ENCODE measurements around the gene SDK2. TPM values are rescaled to one million over a fixed set of nuclear protein-coding genes. Genes with fewer than 3 reads are reported as not detected.

SDK2 gene
- total and polyA plus RNA-seq, 2 of the 8 experiments (the other 6 are each of a cell fraction or from before 2014, with no cell fraction given), result 3.9 to 4.1 TPM

- no peak for TF ChIP-seq BRCA1 (IDR thresholded peaks at IDR 0.05; ENCODE audit: low read depth, low read length)
- TF ChIP-seq HDAC2 (IDR thresholded peaks at IDR 0.05; ENCODE audit: borderline replicate concordance in 1 of 2, low read depth in 2 of 2, low read length in 2 of 2), result no peak
- no peak for TF ChIP-seq TCF12 (IDR thresholded peaks at IDR 0.05; ENCODE audit: low read depth, low read length)
- TF ChIP-seq EGR1 (IDR thresholded peaks at IDR 0.05; ENCODE audit: borderline replicate concordance, low read depth, low read length), result no peak
- TF ChIP-seq RBBP5 (IDR thresholded peaks at IDR 0.05; ENCODE audit: borderline replicate concordance, low read depth, low read length), result no peak
These were observed 352.9 kb downstream of the SDK2 start (continued) for GRCh38 chr17:73291260-73291801.
